IMR-90 (cell line): Measurements from ENCODE around the gene ADARB2. TPM values are rescaled to one million over a fixed set of nuclear protein-coding genes. Genes with fewer than 3 reads are reported as not detected.

Experiments
- ATAC-seq: fragments of 200-7000 bp; cut with Tn5 transposase; 2 replicates; pipeline ENCODE4 v1.9.1; 2020; ENCODE audit warnings: low read depth, mild to moderate bottlenecking, moderate library complexity
- BruUV-seq: library from RNA; stranded (reverse); fragments of 400-500 nt; replicated peaks from 2 replicates; lab custom pipeline; 2021; lab: Mats Ljungman, UMichigan
- CTCF ChIA-PET: fragments of 300-600 bp; formaldehyde crosslinking; extraction: SDS; loops from one replicate; lab custom pipeline; 2021; ENCODE audit warnings: antibody characterized with exemption; lab: Yijun Ruan, JAX
- POLR2A ChIA-PET: fragments of 300-600 bp; sonication (Branson Sonifier 250); formaldehyde crosslinking; loops from one replicate; lab custom pipeline; 2022; ENCODE audit warnings: antibody characterized with exemption; ENCODE audit not compliant: unreplicated experiment; lab: Charles Lee
- DNase-seq: peaks from one replicate; pipeline ENCODE4 v3.0.0; 2013
- H2AFZ ChIP-seq: replicated peaks from 2 replicates; pipeline ENCODE3; 2013; ENCODE audit warnings: low read length, mild to moderate bottlenecking; ENCODE audit not compliant: poor library complexity
- H2AK5ac ChIP-seq: 2 replicates; pipeline ENCODE4 v1.6.1; 2013; ENCODE audit warnings: low read depth, low read length, inconsistent platforms
- H2AK9ac ChIP-seq: replicated peaks from 2 replicates; pipeline ENCODE3; 2013; ENCODE audit warnings: mild to moderate bottlenecking, low read depth, low read length, moderate library complexity; ENCODE audit not compliant: poor library complexity
- H2BK120ac ChIP-seq: 2 replicates; pipeline ENCODE4 v1.6.1; 2013; ENCODE audit warnings: low read depth, low read length, inconsistent platforms
- H2BK15ac ChIP-seq: 3 replicates; pipeline ENCODE4 v1.6.1; 2013; ENCODE audit warnings: low read depth, low read length, inconsistent platforms
- H2BK20ac ChIP-seq: 2 replicates; pipeline ENCODE4 v1.6.1; 2013; ENCODE audit warnings: low read depth, mild to moderate bottlenecking, inconsistent platforms, low read length, moderate library complexity
- H2BK5ac ChIP-seq: 2 replicates; pipeline ENCODE4 v1.6.1; 2013; ENCODE audit warnings: mild to moderate bottlenecking, low read depth, low read length, inconsistent platforms; ENCODE audit not compliant: poor library complexity, severe bottlenecking
- H3K14ac ChIP-seq: replicated peaks from 2 replicates; pipeline ENCODE4 v1.6.1; 2013; ENCODE audit warnings: low read depth, low read length, inconsistent platforms
- H3K18ac ChIP-seq: 2 replicates; pipeline ENCODE4 v1.6.1; 2013; ENCODE audit warnings: low read depth, low read length, control low read depth
- H3K23ac ChIP-seq: 2 replicates; pipeline ENCODE4 v1.6.1; 2013; ENCODE audit warnings: low read depth, low read length, inconsistent platforms
- H3K27ac ChIP-seq: 2 replicates; pipeline ENCODE4 v1.5.1; 2013; ENCODE audit warnings: mild to moderate bottlenecking, control low read depth, low read length; ENCODE audit not compliant: insufficient read depth
- H3K27me3 ChIP-seq: 2 replicates; pipeline ENCODE4 v1.6.1; 2013; ENCODE audit warnings: low read length; ENCODE audit not compliant: control insufficient read depth, insufficient read depth
- H3K36me3 ChIP-seq: 2 replicates; pipeline ENCODE4 v1.6.1; 2013; ENCODE audit warnings: low read length, mixed read lengths; ENCODE audit not compliant: control insufficient read depth, insufficient read depth
- H3K4ac ChIP-seq: 2 replicates; pipeline ENCODE4 v1.6.1; 2013; ENCODE audit warnings: low read depth, low read length, inconsistent platforms
- H3K4me1 ChIP-seq: 2 replicates; pipeline ENCODE4 v1.6.1; 2013; ENCODE audit warnings: low read length, mixed read lengths; ENCODE audit not compliant: control insufficient read depth, insufficient read depth
- H3K4me2 ChIP-seq: 2 replicates; pipeline ENCODE4 v1.6.1; 2013; ENCODE audit warnings: low read depth, mild to moderate bottlenecking, control low read depth, low read length, moderate library complexity
- H3K4me3 ChIP-seq: 2 replicates; pipeline ENCODE4 v1.5.1; 2013; ENCODE audit warnings: low read depth, mild to moderate bottlenecking, control low read depth, low read length, moderate library complexity; ENCODE audit not compliant: insufficient read depth
- H3K56ac ChIP-seq: 2 replicates; pipeline ENCODE4 v1.6.1; 2013; ENCODE audit warnings: low read length, inconsistent platforms; ENCODE audit not compliant: insufficient read depth; ENCODE audit errors: extremely low read depth
- H3K79me1 ChIP-seq, 2 experiments: 2 replicates each; pipeline ENCODE4 v1.6.1; 2013; ENCODE audit warnings: low read length in 2 of 2, inconsistent platforms in 1 of 2, low read depth in 1 of 2
- H3K9ac ChIP-seq: 2 replicates; pipeline ENCODE4 v1.6.1; 2013; ENCODE audit warnings: low read depth, low read length, control low read depth
- H3K9me1 ChIP-seq: 2 replicates; pipeline ENCODE4 v1.6.1; 2013; ENCODE audit warnings: low read length, inconsistent platforms; ENCODE audit not compliant: insufficient read depth
- H3K9me3 ChIP-seq: 2 replicates; pipeline ENCODE4 v1.6.1; 2013; ENCODE audit warnings: low read length; ENCODE audit not compliant: control insufficient read depth, insufficient read depth
- H4K20me1 ChIP-seq: 2 replicates; pipeline ENCODE4 v1.6.1; 2013; ENCODE audit warnings: low read length, inconsistent platforms; ENCODE audit not compliant: insufficient read depth
- H4K5ac ChIP-seq: 2 replicates; pipeline ENCODE4 v1.6.1; 2013; ENCODE audit warnings: mild to moderate bottlenecking, low read depth, low read length, control low read depth
- H4K8ac ChIP-seq, 2 experiments: 2 replicates each; pipeline ENCODE4 v1.6.1; 2013; ENCODE audit warnings: low read depth in 2 of 2, low read length in 2 of 2, control low read depth in 1 of 2, inconsistent platforms in 1 of 2
- H4K91ac ChIP-seq: 2 replicates; pipeline ENCODE4 v1.6.1; 2013; ENCODE audit warnings: low read depth, low read length, inconsistent platforms; ENCODE audit not compliant: insufficient read depth
- BHLHE40 ChIP-seq: fragments of 150-350 bp; IDR thresholded peaks from 2 replicates; pipeline ENCODE4 v1.6.1; 2016; ENCODE audit warnings: mild to moderate bottlenecking, low read depth, low read length
- CEBPB ChIP-seq: IDR thresholded peaks from 2 replicates; pipeline ENCODE4 v1.6.1; 2012; ENCODE audit warnings: low read depth, low read length, improper control_type of control experiment
- CHD1 ChIP-seq: IDR thresholded peaks from 2 replicates; pipeline ENCODE4 v1.6.1; 2012; ENCODE audit warnings: low read depth, low read length, improper control_type of control experiment
- CTCF ChIP-seq: conservative IDR thresholded peaks from 2 replicates; pipeline ENCODE4 v1.5.1; 2012; ENCODE audit warnings: mild to moderate bottlenecking, low read depth, low read length, improper control_type of control experiment
- ELK1 ChIP-seq: fragments of 150-350 bp; IDR thresholded peaks from 2 replicates; pipeline ENCODE4 v1.6.1; 2016; ENCODE audit warnings: low read depth, mild to moderate bottlenecking, low read length, moderate library complexity, borderline replicate concordance
- FOS ChIP-seq: fragments of 150-350 bp; IDR thresholded peaks from 2 replicates; pipeline ENCODE4 v1.6.1; 2016; ENCODE audit warnings: low read depth, low read length
- MAFK ChIP-seq: IDR thresholded peaks from 2 replicates; pipeline ENCODE4 v1.6.1; 2012; ENCODE audit warnings: low read depth, low read length, improper control_type of control experiment
- MAZ ChIP-seq: IDR thresholded peaks from 2 replicates; pipeline ENCODE4 v1.6.1; 2012; ENCODE audit warnings: low read depth, mild to moderate bottlenecking, low read length, improper control_type of control experiment, moderate library complexity, borderline replicate concordance
- MXI1 ChIP-seq: IDR thresholded peaks from 2 replicates; pipeline ENCODE4 v1.6.1; 2012; ENCODE audit warnings: low read depth, mild to moderate bottlenecking, low read length, moderate library complexity, borderline replicate concordance
- NFE2L2 ChIP-seq: fragments of 150-350 bp; IDR thresholded peaks from 2 replicates; pipeline ENCODE4 v1.6.1; 2016; ENCODE audit warnings: low read depth, mild to moderate bottlenecking, low read length
- POLR2A ChIP-seq: IDR thresholded peaks from 2 replicates; pipeline ENCODE4 v1.6.1; 2012; ENCODE audit warnings: mild to moderate bottlenecking, low read depth, low read length
- RAD21 ChIP-seq: IDR thresholded peaks from 2 replicates; pipeline ENCODE4 v1.6.1; 2012; ENCODE audit warnings: low read length, improper control_type of control experiment
- RCOR1 ChIP-seq: IDR thresholded peaks from 2 replicates; pipeline ENCODE4 v1.6.1; 2012; ENCODE audit warnings: mild to moderate bottlenecking, low read length, improper control_type of control experiment; ENCODE audit not compliant: insufficient replicate concordance
- RFX5 ChIP-seq: IDR thresholded peaks from 2 replicates; pipeline ENCODE4 v1.8.0; 2012; ENCODE audit warnings: low read depth, mild to moderate bottlenecking, low read length, moderate library complexity
- SMC3 ChIP-seq: fragments of 150-350 bp; IDR thresholded peaks from 2 replicates; pipeline ENCODE4 v1.6.1; 2016; ENCODE audit warnings: low read depth, mild to moderate bottlenecking, antibody characterized with exemption, low read length, moderate library complexity
- WGBS, 2 experiments: methylation state at CpG; one replicate each; pipeline versions ENCODE4 v1.1.5 to v1.1.7; 2013; ENCODE audit warnings: missing lambda C conversion rate in 2 of 2; ENCODE audit not compliant: insufficient read length in 1 of 2; ENCODE audit errors: extremely low coverage in 2 of 2; 5-methylcytosine and 5-hydroxymethylcytosine counted together
- dilution Hi-C: fragments of 300-500 bp; cut with HindIII; formaldehyde crosslinking; loops from one replicate; pipeline ENCODE4 v1.14.3; 2018; ENCODE audit warnings: low sequenced_read_pairs; ENCODE audit not compliant: unreplicated experiment
- in situ Hi-C: fragments of 300-500 bp; cut with MboI; formaldehyde crosslinking; loops from 3 replicates; pipeline ENCODE4 v1.14.3; 2019; ENCODE audit warnings: low sequenced_read_pairs, inconsistent platforms, mixed read lengths
- intact Hi-C: fragments of 100-400 bp; cut with micrococcal nuclease; formaldehyde crosslinking; loops from 2 replicates; pipeline ENCODE4 v1.10.0; 2022
- polyA plus RNA-seq, 3 experiments: library from polyadenylated mRNA; depleted of rRNA; stranded (reverse); fragments of >200 nt; gene quantifications; 2 replicates each; pipeline ENCODE4 v1.2.3, GENCODE V29; 2012; ENCODE audit warnings: low replicate concordance in 1 of 3
- total RNA-seq: library from RNA; depleted of rRNA; stranded (reverse); fragments of >200 nt; gene quantifications from 2 replicates; pipeline ENCODE4 v1.2.3, GENCODE V29; 2012
- TF ChIP-seq, protein P1 (sequence below): fragments of 150-350 bp; IDR thresholded peaks from 2 replicates; pipeline ENCODE4 v1.6.1; 2017; ENCODE audit warnings: mild to moderate bottlenecking, antibody characterized with exemption, low read length, low read depth

ADARB2 gene
- total and polyA plus RNA-seq, 2 of the 4 experiments (the other 2 are of a cell fraction) = not detected

DNA sequence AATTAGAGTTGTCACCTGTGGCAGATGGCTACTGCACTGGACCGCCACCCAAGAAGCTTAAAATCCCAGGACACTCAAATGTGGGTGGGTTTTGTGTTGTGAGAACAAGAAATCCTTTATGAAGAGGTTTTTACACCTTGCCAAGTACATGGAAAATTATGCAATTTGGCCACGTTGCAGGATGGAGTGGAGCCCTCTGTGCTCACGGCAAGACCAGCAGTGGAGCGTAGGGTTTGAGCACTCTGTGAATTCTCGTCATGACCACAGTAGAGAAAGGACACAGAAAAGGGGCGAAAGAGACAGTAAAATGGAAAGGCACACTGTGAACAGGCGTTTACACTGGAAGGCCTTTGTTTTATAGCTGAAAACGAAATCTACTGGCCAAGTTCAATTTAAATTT, 222.6 kb downstream of the ADARB2 start:
- Histone ChIP-seq H3K23ac (no peak overlapping the region), H2BK20ac (no peak overlapping the region), H3K79me1 (no peaks in the 10 kb centered on the region), H3K56ac (no peak overlapping the region), H2BK5ac (no peak overlapping the region), H2AK5ac (no peak overlapping the region), H3K9ac (no peak overlapping the region), H3K36me3 (no peaks in the 10 kb centered on the region), H3K4ac (no peak overlapping the region), H3K27me3 (no peaks in the 10 kb centered on the region), H2AFZ (no peak overlapping the region), H2BK15ac (no peak overlapping the region), H3K27ac (no peak overlapping the region), H3K4me3 (no peak overlapping the region), H3K9me3 (peaks cover 64% of the 10 kb centered on the region), H3K18ac (no peak overlapping the region), H2BK120ac (no peak overlapping the region), H3K4me1 (no peaks in the 10 kb centered on the region), H3K9me1 (no peaks in the 10 kb centered on the region), H2AK9ac (no peak overlapping the region), H4K8ac (no peak overlapping the region), H4K20me1 (no peaks in the 10 kb centered on the region), H4K91ac (no peak overlapping the region), H4K5ac (no peak overlapping the region), H3K14ac (no peak overlapping the region), H3K4me2 (no peak overlapping the region)
- ChIA-PET CTCF (no interaction called here), POLR2A (no interaction called here)
- TF ChIP-seq RCOR1 (no peak), RFX5 (no peak), RAD21 (no peak), SMC3 (no peak), POLR2A (no peak), FOS (no peak), NFE2L2 (no peak), MAFK (no peak), CTCF (no peak), BHLHE40 (no peak), ELK1 (no peak), MAZ (no peak), MXI1 (no peak), CHD1 (no peak), CEBPB (no peak)
- TF ChIP-seq, protein P1, sequence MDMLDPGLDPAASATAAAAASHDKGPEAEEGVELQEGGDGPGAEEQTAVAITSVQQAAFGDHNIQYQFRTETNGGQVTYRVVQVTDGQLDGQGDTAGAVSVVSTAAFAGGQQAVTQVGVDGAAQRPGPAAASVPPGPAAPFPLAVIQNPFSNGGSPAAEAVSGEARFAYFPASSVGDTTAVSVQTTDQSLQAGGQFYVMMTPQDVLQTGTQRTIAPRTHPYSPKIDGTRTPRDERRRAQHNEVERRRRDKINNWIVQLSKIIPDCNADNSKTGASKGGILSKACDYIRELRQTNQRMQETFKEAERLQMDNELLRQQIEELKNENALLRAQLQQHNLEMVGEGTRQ = no peak
- DNase-seq = no peak
- no TSS peak for BruUV-seq
- in situ Hi-C loops = no loop called here
- dilution Hi-C loops = no loop called here
- 38% methylated on average over 7 of the region's 8 CpGs; no CpG with 5 or more reads in 1 of the 2 experiments for WGBS, 2 experiments
- intact Hi-C loops = no loop called here
- no peak for ATAC-seq
